Loucy (cell line): ENCODE data around the gene ASXL1.

Experiments used
- H2AFZ ChIP-seq: fragments of 200-600 bp; sonication (generic); 2 replicates; pipeline ENCODE4 v1.6.0; 2016; ENCODE audit warnings: antibody characterized with exemption, mild to moderate bottlenecking, low read length, moderate library complexity
- H3F3A ChIP-seq: fragments of 200-600 bp; 2 replicates; pipeline ENCODE4 v1.6.0; 2016; ENCODE audit warnings: antibody characterized with exemption, low read depth, mild to moderate bottlenecking
- H3K27me3 ChIP-seq: fragments of 200-600 bp; sonication (generic); 2 replicates; pipeline ENCODE4 v1.6.1; 2014; ENCODE audit warnings: low read length, mild to moderate bottlenecking; ENCODE audit not compliant: insufficient read depth, poor library complexity, severe bottlenecking
- H3K36me3 ChIP-seq: fragments of 200-600 bp; sonication (generic); 2 replicates; pipeline ENCODE4 v1.6.1; 2016; ENCODE audit warnings: low read length; ENCODE audit not compliant: insufficient read depth
- H3K4me1 ChIP-seq: fragments of 200-600 bp; sonication (generic); 2 replicates; pipeline ENCODE4 v1.5.1; 2014; ENCODE audit warnings: low read length, mild to moderate bottlenecking; ENCODE audit not compliant: insufficient read depth, poor library complexity, severe bottlenecking
- H3K4me2 ChIP-seq: fragments of 200-600 bp; sonication (generic); 2 replicates; pipeline ENCODE4 v1.6.0; 2014; ENCODE audit warnings: antibody characterized with exemption, low read length, low read depth, mild to moderate bottlenecking; ENCODE audit not compliant: poor library complexity, severe bottlenecking
- H3K4me3 ChIP-seq: fragments of 200-600 bp; sonication (generic); 2 replicates; pipeline ENCODE4 v1.5.1; 2014; ENCODE audit warnings: low read length, mild to moderate bottlenecking, mixed read lengths; ENCODE audit not compliant: poor library complexity, severe bottlenecking
- H3K79me2 ChIP-seq: fragments of 200-600 bp; sonication (generic); 2 replicates; pipeline ENCODE4 v1.6.1; 2014; ENCODE audit warnings: low read length; ENCODE audit not compliant: insufficient read depth
- H3K9ac ChIP-seq: fragments of 200-600 bp; sonication (generic); 2 replicates; pipeline ENCODE4 v1.6.0; 2014; ENCODE audit warnings: mild to moderate bottlenecking, low read depth, low read length, moderate library complexity; ENCODE audit not compliant: poor library complexity, severe bottlenecking
- H3K9me2 ChIP-seq: fragments of 200-600 bp; sonication (generic); replicated peaks from 2 replicates; pipeline ENCODE4 v1.6.1; 2016; ENCODE audit warnings: low read depth, low read length, mixed read lengths
- H3K9me3 ChIP-seq: fragments of 200-600 bp; sonication (generic); 2 replicates; pipeline ENCODE4 v1.6.1; 2014; ENCODE audit warnings: mild to moderate bottlenecking, antibody characterized with exemption, low read length, low read depth; ENCODE audit not compliant: insufficient read depth
- H4K20me1 ChIP-seq: fragments of 200-600 bp; sonication (generic); 2 replicates; pipeline ENCODE4 v1.6.0; 2014; ENCODE audit warnings: antibody characterized with exemption, low read length, mild to moderate bottlenecking; ENCODE audit not compliant: insufficient read depth, poor library complexity, severe bottlenecking
- EZH2phosphoT487 ChIP-seq: fragments of 200-600 bp; IDR thresholded peaks from 2 replicates; pipeline ENCODE4 v1.6.1; 2018; ENCODE audit warnings: antibody characterized with exemption, mild to moderate bottlenecking, moderate library complexity, borderline replicate concordance
- TF ChIP-seq, protein P1 (sequence below): fragments of 200-600 bp; sonication (generic); conservative IDR thresholded peaks from 2 replicates; pipeline ENCODE4 v1.5.1; 2014; ENCODE audit warnings: mild to moderate bottlenecking, antibody characterized with exemption, low read length

Gene ASXL1

DNA sequence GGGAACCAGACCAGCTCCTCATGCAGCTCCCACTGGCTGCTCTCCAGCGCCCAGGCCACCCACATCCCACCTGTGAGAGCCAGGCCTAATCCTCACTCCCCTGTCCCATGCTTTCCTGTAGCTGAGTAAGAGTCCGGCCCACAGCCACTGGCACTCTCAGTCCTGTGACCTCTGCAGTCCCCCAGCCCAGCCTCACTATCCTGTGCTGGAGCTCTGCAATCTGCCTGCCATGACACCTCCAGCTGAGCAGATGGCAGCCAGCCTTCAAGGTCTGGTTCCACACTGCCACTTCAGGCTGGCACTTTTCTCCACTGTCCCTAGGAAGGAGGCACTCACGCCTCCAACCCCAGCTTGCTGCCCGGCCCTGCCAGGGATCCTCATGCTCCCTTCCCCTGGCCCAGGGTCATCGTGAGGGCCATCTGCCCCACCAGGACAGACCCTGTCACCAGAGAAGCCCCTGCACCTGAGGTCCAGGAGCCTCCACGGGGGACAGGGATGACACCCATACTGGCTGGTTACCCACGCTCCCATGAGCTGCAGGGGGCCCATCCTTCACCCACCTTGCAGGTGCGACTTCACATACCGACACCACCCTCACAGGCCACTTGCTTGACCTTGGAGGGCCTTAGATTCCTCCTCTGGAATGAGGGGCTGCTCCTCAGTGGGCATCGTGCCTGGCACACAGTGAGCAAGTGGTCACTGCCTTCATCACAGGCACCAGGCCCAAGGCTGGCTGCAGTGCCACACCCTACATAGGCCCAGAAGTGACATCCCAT lies 100.1 kb downstream of the ASXL1 start:
- Histone ChIP-seq H2AFZ (no peak overlapping the region), H3K27me3 (no peaks in the 10 kb centered on the region), H4K20me1 (peaks cover 54% of the 10 kb centered on the region), H3K4me3 (no peak overlapping the region), H3K9ac (no peak overlapping the region), H3K79me2 (peaks cover 56% of the 10 kb centered on the region), H3K4me2 (no peak overlapping the region), H3F3A (no peaks in the 10 kb centered on the region), H3K4me1 (no peaks in the 10 kb centered on the region), H3K9me2 (no peaks in the 10 kb centered on the region), H3K36me3 (peaks cover 82% of the 10 kb centered on the region; the same call in 1 of the 2 replicates), H3K9me3 (no peaks in the 10 kb centered on the region)
- no peak for TF ChIP-seq EZH2phosphoT487
- TF ChIP-seq, protein P1, sequence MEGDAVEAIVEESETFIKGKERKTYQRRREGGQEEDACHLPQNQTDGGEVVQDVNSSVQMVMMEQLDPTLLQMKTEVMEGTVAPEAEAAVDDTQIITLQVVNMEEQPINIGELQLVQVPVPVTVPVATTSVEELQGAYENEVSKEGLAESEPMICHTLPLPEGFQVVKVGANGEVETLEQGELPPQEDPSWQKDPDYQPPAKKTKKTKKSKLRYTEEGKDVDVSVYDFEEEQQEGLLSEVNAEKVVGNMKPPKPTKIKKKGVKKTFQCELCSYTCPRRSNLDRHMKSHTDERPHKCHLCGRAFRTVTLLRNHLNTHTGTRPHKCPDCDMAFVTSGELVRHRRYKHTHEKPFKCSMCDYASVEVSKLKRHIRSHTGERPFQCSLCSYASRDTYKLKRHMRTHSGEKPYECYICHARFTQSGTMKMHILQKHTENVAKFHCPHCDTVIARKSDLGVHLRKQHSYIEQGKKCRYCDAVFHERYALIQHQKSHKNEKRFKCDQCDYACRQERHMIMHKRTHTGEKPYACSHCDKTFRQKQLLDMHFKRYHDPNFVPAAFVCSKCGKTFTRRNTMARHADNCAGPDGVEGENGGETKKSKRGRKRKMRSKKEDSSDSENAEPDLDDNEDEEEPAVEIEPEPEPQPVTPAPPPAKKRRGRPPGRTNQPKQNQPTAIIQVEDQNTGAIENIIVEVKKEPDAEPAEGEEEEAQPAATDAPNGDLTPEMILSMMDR: no peak

DNA sequence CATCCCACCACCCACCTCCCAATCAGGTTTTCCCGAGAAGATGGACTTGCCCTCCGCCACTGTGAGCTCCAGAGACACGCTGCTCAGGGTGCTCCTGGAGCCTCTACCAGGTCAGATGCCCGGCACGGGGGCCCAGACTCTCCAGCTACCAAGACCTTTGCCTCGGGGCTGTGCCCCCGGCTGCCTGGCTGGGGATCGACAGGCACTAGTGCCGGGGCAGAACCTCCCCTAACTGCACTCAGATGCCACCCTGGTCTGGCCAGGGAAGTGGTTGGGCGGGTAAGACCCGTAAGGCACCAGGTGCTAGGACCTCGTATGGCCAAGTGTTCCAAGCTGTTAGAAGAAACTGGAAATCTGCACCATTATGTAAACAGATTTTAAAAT lies 100.7 kb downstream of the ASXL1 start:
- Histone ChIP-seq H3K4me1 (no peaks in the 10 kb centered on the region), H3K9ac (no peak overlapping the region), H4K20me1 (peaks cover 60% of the 10 kb centered on the region), H3K4me2 (no peak overlapping the region), H3K79me2 (peaks cover 61% of the 10 kb centered on the region), H3K4me3 (no peak overlapping the region), H3K36me3 (peaks cover 82% of the 10 kb centered on the region; the same call in 1 of the 2 replicates), H3K27me3 (no peaks in the 10 kb centered on the region), H3K9me2 (no peaks in the 10 kb centered on the region), H2AFZ (no peak overlapping the region), H3K9me3 (no peaks in the 10 kb centered on the region), H3F3A (no peaks in the 10 kb centered on the region)
- TF ChIP-seq, protein P1: no peak
- TF ChIP-seq EZH2phosphoT487: no peak

DNA sequence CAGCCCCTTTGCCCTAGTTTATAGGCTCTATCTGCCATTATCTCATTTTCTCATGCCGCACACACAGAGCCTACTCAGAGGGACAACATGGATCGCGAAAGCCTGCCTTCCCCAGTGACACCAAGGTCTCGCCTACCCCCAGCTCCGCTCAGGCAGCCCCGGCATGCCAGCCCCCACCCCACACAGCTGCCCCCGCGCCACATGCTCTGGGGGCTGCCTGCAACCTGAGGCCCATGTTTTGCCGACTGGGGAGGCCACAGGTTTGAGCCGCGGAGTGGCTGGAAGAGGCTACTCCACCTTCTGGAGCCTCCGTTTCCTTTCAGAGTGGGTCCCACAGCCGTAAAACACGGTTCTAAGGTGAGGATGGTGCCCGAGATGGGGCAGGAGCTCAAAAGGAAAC lies 102.1 kb downstream of the ASXL1 start:
- no peaks in the 10 kb centered on the region for H3K9me2 ChIP-seq
- no peak overlapping the region for H3K4me3 ChIP-seq
- no peak overlapping the region for H3K4me2 ChIP-seq
- H3K27me3 ChIP-seq: no peaks in the 10 kb centered on the region
- H2AFZ ChIP-seq: no peak overlapping the region
- peaks cover 75% of the 10 kb centered on the region for H3K79me2 ChIP-seq
- no peak overlapping the region for H3K9ac ChIP-seq
- H3F3A ChIP-seq: no peaks in the 10 kb centered on the region
- no peaks in the 10 kb centered on the region for H3K9me3 ChIP-seq
- H3K36me3 ChIP-seq: peaks cover 81% of the 10 kb centered on the region; the same call in 1 of the 2 replicates
- TF ChIP-seq, protein P1: no peak
- TF ChIP-seq EZH2phosphoT487: no peak
- no peaks in the 10 kb centered on the region for H3K4me1 ChIP-seq
- H4K20me1 ChIP-seq: peaks cover 64% of the 10 kb centered on the region
